Keratinocyte (primary cell): ENCODE measurements around the gene TBC1D14.

ENCODE experiments used
- CTCF ChIP-seq, 3 experiments: IDR thresholded peaks in 1 of 3; conservative IDR thresholded peaks in 1 of 3; optimal IDR thresholded peaks in 1 of 3; 2 replicates in 2 of 3; 3 replicates in 1 of 3; pipeline versions ENCODE3 to v1.5.1; 2011; ENCODE audit warnings: low read length in 3 of 3, mild to moderate bottlenecking in 3 of 3, moderate library complexity in 2 of 3, control low read depth in 1 of 3, inconsistent platforms in 1 of 3; ENCODE audit not compliant: insufficient read depth in 2 of 3; ENCODE audit errors: extremely low read depth in 1 of 3
- EZH2 ChIP-seq: IDR thresholded peaks from one replicate; pipeline ENCODE4 v1.6.1; 2012; ENCODE audit warnings: inconsistent platforms, mild to moderate bottlenecking, low read length, moderate library complexity

DNA sequence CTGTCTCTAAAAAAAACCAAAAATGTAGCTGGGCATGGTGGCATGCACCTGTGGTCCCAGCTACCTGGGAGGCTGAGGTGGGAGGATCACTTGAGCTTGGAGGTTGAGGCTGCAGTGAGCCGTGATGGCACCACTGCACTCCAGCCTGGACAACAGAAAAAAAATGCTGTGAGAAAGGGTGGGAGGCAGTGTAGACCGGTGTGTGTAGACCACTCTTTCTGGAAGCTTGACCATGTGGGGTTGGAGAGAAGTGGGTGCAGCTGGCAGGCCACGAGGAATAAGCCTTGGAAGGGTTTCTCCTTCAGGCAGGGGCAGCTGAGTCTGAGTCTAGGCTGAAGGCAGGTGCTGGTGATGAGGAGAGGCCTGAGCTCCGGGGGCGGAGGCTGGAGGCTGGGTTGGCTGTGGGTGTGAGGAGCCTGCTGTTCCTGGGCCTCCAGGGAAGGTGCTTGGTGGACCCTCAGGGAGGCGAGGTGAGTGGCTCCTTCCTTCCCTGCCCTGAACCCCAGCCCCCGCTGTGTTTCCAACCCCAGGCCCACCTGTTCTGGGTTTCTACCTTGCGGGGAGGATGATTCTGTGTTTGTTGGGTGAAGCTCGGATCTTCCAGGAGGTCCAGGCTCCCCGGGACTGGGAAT, 9.3 kb upstream of the TBC1D14 start:
- TF ChIP-seq CTCF (optimal IDR thresholded peaks at IDR 0.05 in 1 of 3, IDR thresholded peaks at IDR 0.05 in 1 of 3, conservative IDR thresholded peaks at IDR 0.05 in 1 of 3; ENCODE audit: extremely low read depth in 1 of 3, insufficient read depth in 2 of 3, low read length in 3 of 3) (no peak), EZH2 (no peak)
